SK-N-SH (cell line): ENCODE results near the gene SHC3. TPM values are rescaled to one million over a fixed set of nuclear protein-coding genes. Genes with fewer than 3 reads are reported as not detected.
A peak's percentile ranks its signal among the peaks of the same experiment; 100 is the strongest.

Experiments used
- CTCF ChIA-PET: fragments of 300-600, 350-600 bp; formaldehyde crosslinking; extraction: SDS; loops from one replicate; lab custom pipeline; 2021; lab: Yijun Ruan, JAX
- POLR2A ChIA-PET: fragments of 350-600 bp; sonication (Branson Sonifier 250); formaldehyde crosslinking; extraction: SDS; loops from one replicate; lab custom pipeline; 2020; ENCODE audit warnings: antibody characterized with exemption, inconsistent platforms; lab: Yijun Ruan, JAX
- DNase-seq: peaks from one replicate; pipeline ENCODE4 v3.0.0; 2012
- H2AFZ ChIP-seq: fragments of 200-600 bp; sonication (generic); 2 replicates; pipeline ENCODE4 v1.8.1; 2016; ENCODE audit warnings: antibody characterized with exemption, mild to moderate bottlenecking, low read depth
- H3F3A ChIP-seq: fragments of 200-600 bp; sonication (generic); replicated peaks from 2 replicates; pipeline ENCODE3; 2016; ENCODE audit warnings: antibody characterized with exemption, mild to moderate bottlenecking; ENCODE audit not compliant: insufficient read depth
- H3K27ac ChIP-seq, 2 experiments: fragments of 200-500 bp in 1 of 2; fragments of 200-600 bp in 1 of 2; sonication (Bioruptor generic) in 1 of 2; sonication (generic), shearing (Covaris generic) in 1 of 2; 2 replicates each; pipeline versions ENCODE4 v1.5.1 to v1.6.1; 2014 to 2016; ENCODE audit warnings: low read depth in 2 of 2, inconsistent platforms in 1 of 2, low read length in 1 of 2, mild to moderate bottlenecking in 1 of 2, mixed read lengths in 1 of 2
- H3K27me3 ChIP-seq: fragments of 200-600 bp; sonication (generic), shearing (Covaris generic); 2 replicates; pipeline ENCODE4 v1.6.1; 2016; ENCODE audit warnings: mixed run types; ENCODE audit not compliant: insufficient read depth
- H3K36me3 ChIP-seq, 2 experiments: fragments of 200-500 bp in 1 of 2; fragments of 200-600 bp in 1 of 2; sonication (Bioruptor generic) in 1 of 2; sonication (generic) in 1 of 2; replicated peaks in 1 of 2; 2 replicates each; pipeline versions ENCODE3 to v1.5.1; 2014 to 2016; ENCODE audit warnings: low read length in 1 of 2, mild to moderate bottlenecking in 1 of 2; ENCODE audit not compliant: insufficient read depth in 2 of 2, control insufficient read depth in 1 of 2
- H3K4me1 ChIP-seq, 2 experiments: fragments of 200-500 bp in 1 of 2; fragments of 200-600 bp in 1 of 2; sonication (Bioruptor generic) in 1 of 2; sonication (generic), shearing (Covaris generic) in 1 of 2; 2 replicates each; pipeline versions ENCODE4 v1.5.1 to v1.6.1; 2014 to 2016; ENCODE audit warnings: low read depth in 1 of 2, low read length in 1 of 2, mixed run types in 1 of 2; ENCODE audit not compliant: insufficient read depth in 2 of 2, control insufficient read depth in 1 of 2
- H3K4me2 ChIP-seq: fragments of 200-600 bp; sonication (generic), shearing (Covaris generic); 2 replicates; pipeline ENCODE4 v1.6.1; 2017; ENCODE audit warnings: mixed run types
- H3K4me3 ChIP-seq, 2 experiments: fragments of 200-500 bp in 1 of 2; fragments of 200-600 bp in 1 of 2; sonication (Bioruptor generic) in 1 of 2; sonication (generic), shearing (Covaris generic) in 1 of 2; 2 replicates each; pipeline versions ENCODE4 v1.5.1 to v1.8.1; 2014 to 2016; ENCODE audit warnings: low read depth in 2 of 2, inconsistent platforms in 1 of 2, low read length in 1 of 2, mild to moderate bottlenecking in 1 of 2, mixed read lengths in 1 of 2, moderate library complexity in 1 of 2
- H3K79me2 ChIP-seq: fragments of 200-600 bp; sonication (generic); 2 replicates; pipeline ENCODE4 v1.8.1; 2017; ENCODE audit warnings: mild to moderate bottlenecking; ENCODE audit not compliant: insufficient read depth
- H3K9ac ChIP-seq: fragments of 200-600 bp; sonication (generic); 2 replicates; pipeline ENCODE4 v1.6.1; 2017; ENCODE audit warnings: mixed run types
- H3K9me2 ChIP-seq: fragments of 200-600 bp; sonication (generic); 2 replicates; pipeline ENCODE4 v1.6.1; 2017; ENCODE audit warnings: mixed run types
- H3K9me3 ChIP-seq: fragments of 200-600 bp; sonication (generic); 2 replicates; pipeline ENCODE4 v1.6.1; 2017; ENCODE audit warnings: mixed run types, mild to moderate bottlenecking, moderate library complexity
- H4K20me1 ChIP-seq: fragments of 200-600 bp; sonication (generic); 2 replicates; pipeline ENCODE4 v1.6.1; 2017; ENCODE audit warnings: mild to moderate bottlenecking, mixed run types; ENCODE audit not compliant: insufficient read depth
- ELF1 ChIP-seq: IDR thresholded peaks from 2 replicates; pipeline ENCODE4 v1.4.0; 2012
- EP300 ChIP-seq, 2 experiments: IDR thresholded peaks; 2 replicates each; pipeline versions ENCODE4 v1.4.0 to v1.6.1; 2012; ENCODE audit warnings: borderline replicate concordance in 1 of 2, low read depth in 1 of 2, low read length in 1 of 2
- FOSL2 ChIP-seq: IDR thresholded peaks from 2 replicates; pipeline ENCODE4 v1.4.0; 2012; ENCODE audit warnings: low read depth, mild to moderate bottlenecking, moderate library complexity, borderline replicate concordance
- FOXJ3 ChIP-seq: sonication (generic); formaldehyde crosslinking; IDR thresholded peaks from 2 replicates; pipeline ENCODE4 v1.5.1; 2020; ENCODE audit warnings: mild to moderate bottlenecking, missing genetic modification reagents
- GATA2 ChIP-seq: sonication (generic); formaldehyde crosslinking; IDR thresholded peaks from 2 replicates; pipeline ENCODE4 v1.5.0; 2020; ENCODE audit warnings: mild to moderate bottlenecking, missing genetic modification reagents
- MXI1 ChIP-seq: IDR thresholded peaks from 2 replicates; pipeline ENCODE4 v1.6.1; 2012; ENCODE audit warnings: mild to moderate bottlenecking, low read depth, low read length, improper control_type of control experiment
- NFIC ChIP-seq: IDR thresholded peaks from 2 replicates; pipeline ENCODE4 v1.4.0; 2012; ENCODE audit warnings: borderline replicate concordance
- NRF1 ChIP-seq: IDR thresholded peaks from 2 replicates; pipeline ENCODE4 v1.6.1; 2012; ENCODE audit warnings: low read depth, mild to moderate bottlenecking, low read length
- RAD21 ChIP-seq: IDR thresholded peaks from 2 replicates; pipeline ENCODE4 v1.6.1; 2012; ENCODE audit warnings: mild to moderate bottlenecking, low read length
- SIN3A ChIP-seq: IDR thresholded peaks from 2 replicates; pipeline ENCODE4 v1.6.1; 2012; ENCODE audit warnings: low read depth, mild to moderate bottlenecking, low read length, moderate library complexity, borderline replicate concordance
- SMC3 ChIP-seq: IDR thresholded peaks from 2 replicates; pipeline ENCODE4 v1.6.1; 2012; ENCODE audit warnings: low read depth, low read length, improper control_type of control experiment
- TAF1 ChIP-seq: IDR thresholded peaks from 2 replicates; pipeline ENCODE4 v1.6.1; 2012; ENCODE audit warnings: low read depth, mild to moderate bottlenecking, low read length, moderate library complexity, borderline replicate concordance
- TCF12 ChIP-seq: IDR thresholded peaks from 2 replicates; pipeline ENCODE4 v1.4.0; 2012
- WGBS: methylation state at CpG from one replicate; pipeline ENCODE4 v1.1.6; 2017; ENCODE audit warnings: low lambda C conversion rate; 5-methylcytosine and 5-hydroxymethylcytosine counted together
- polyA plus RNA-seq, 3 experiments: library from polyadenylated mRNA; depleted of rRNA; stranded (reverse); fragments of >200 nt; gene quantifications; 2 replicates each; pipeline ENCODE4 v1.2.3, GENCODE V29; 2012
- TF ChIP-seq, protein P1 (sequence below): fragments of 200-600 bp; sonication (generic); IDR thresholded peaks from 2 replicates; pipeline ENCODE4 v1.6.1; 2017; ENCODE audit warnings: antibody characterized with exemption, mild to moderate bottlenecking, moderate library complexity
- TF ChIP-seq, protein P2 (sequence below): IDR thresholded peaks from 2 replicates; pipeline ENCODE4; 2012
- TF ChIP-seq, protein P3 (sequence below): IDR thresholded peaks from 2 replicates; pipeline ENCODE4 v1.4.0; 2012; ENCODE audit warnings: low read depth
- TF ChIP-seq, protein P4 (sequence below): IDR thresholded peaks from 2 replicates; pipeline ENCODE4 v1.6.1; 2012; ENCODE audit warnings: mild to moderate bottlenecking, low read depth, low read length, moderate library complexity
- TF ChIP-seq, protein P5 (sequence below): fragments of 150-350 bp; IDR thresholded peaks from 2 replicates; pipeline ENCODE4 v1.6.1; 2016; ENCODE audit warnings: mild to moderate bottlenecking, low read depth, low read length

Gene SHC3
- polyA plus RNA-seq, 1 of the 3 experiments (the other 2 are of a cell fraction): 3.2 TPM

DNA sequence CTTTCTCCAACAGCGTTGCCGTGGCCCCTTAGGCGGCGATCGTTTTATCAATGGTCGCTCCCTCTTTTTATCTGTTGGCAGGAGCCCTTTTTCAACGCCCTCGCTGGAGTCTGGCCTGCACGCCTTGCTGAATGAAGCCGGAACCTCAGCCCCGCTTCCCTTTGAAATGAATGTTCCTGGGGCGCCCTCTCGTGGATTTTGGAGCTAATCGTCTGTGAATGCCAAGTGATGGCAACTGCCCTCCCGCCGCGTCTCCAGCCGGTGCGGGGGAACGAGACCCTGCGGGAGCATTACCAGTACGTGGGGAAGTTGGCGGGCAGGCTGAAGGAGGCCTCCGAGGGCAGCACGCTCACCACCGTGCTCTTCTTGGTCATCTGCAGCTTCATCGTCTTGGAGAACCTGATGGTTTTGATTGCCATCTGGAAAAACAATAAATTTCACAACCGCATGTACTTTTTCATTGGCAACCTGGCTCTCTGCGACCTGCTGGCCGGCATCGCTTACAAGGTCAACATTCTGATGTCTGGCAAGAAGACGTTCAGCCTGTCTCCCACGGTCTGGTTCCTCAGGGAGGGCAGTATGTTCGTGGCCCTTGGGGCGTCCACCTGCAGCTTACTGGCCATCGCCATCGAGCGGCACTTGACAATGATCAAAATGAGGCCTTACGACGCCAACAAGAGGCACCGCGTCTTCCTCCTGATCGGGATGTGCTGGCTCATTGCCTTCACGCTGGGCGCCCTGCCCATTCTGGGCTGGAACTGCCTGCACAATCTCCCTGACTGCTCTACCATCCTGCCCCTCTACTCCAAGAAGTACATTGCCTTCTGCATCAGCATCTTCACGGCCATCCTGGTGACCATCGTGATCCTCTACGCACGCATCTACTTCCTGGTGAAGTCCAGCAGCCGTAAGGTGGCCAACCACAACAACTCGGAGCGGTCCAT lies 177.4 kb downstream of the SHC3 start:
- POLR2A ChIA-PET: interaction anchor here (0.6 kb wide), 1 partner anchor 857 kb away, joined by 3 read pairs; no protein-coding TSS in a partner anchor
- WGBS: 53% methylated on average over 35 of the region's 52 CpGs
- peak; percentile 86 for DNase-seq
- H3K9me3 ChIP-seq: no peaks in the 10 kb centered on the region
- H3K79me2 ChIP-seq: peaks cover 3% of the 10 kb centered on the region; the same call in 1 of the 2 replicates
- CTCF ChIA-PET: interaction anchor here (0.6 to 2.1 kb wide), 39 partner anchors 9 to 1663 kb away, joined by 3 to 16 read pairs (median 4); partner anchors contain the start of gene S1PR3
- no peaks in the 10 kb centered on the region for H3K27me3 ChIP-seq
- H3K27ac ChIP-seq: peak overlapping the region; percentile 37 to 92
- TF ChIP-seq, protein P1, sequence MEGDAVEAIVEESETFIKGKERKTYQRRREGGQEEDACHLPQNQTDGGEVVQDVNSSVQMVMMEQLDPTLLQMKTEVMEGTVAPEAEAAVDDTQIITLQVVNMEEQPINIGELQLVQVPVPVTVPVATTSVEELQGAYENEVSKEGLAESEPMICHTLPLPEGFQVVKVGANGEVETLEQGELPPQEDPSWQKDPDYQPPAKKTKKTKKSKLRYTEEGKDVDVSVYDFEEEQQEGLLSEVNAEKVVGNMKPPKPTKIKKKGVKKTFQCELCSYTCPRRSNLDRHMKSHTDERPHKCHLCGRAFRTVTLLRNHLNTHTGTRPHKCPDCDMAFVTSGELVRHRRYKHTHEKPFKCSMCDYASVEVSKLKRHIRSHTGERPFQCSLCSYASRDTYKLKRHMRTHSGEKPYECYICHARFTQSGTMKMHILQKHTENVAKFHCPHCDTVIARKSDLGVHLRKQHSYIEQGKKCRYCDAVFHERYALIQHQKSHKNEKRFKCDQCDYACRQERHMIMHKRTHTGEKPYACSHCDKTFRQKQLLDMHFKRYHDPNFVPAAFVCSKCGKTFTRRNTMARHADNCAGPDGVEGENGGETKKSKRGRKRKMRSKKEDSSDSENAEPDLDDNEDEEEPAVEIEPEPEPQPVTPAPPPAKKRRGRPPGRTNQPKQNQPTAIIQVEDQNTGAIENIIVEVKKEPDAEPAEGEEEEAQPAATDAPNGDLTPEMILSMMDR: peak; percentile 76
- TF ChIP-seq MXI1 (peak; percentile 60; the same call in 1 of the 2 replicates), GATA2 (CRISPR knock-in tag) (peak; percentile 47; the same call in 1 of the 2 replicates), SIN3A (no peak), TCF12 (no peak), ELF1 (0 out of 2 replicates have a peak, but pooled peaks have one; percentile 15), FOXJ3 (0 out of 2 replicates have a peak, but pooled peaks have one; percentile 29), RAD21 (peak; percentile 95), NFIC (peak; percentile 32; the same call in 1 of the 2 replicates), SMC3 (peak; percentile 96), TAF1 (no peak), FOSL2 (no peak), EP300 (IDR thresholded peaks at IDR 0.05; ENCODE audit: borderline replicate concordance in 1 of 2, low read depth in 1 of 2, low read length in 1 of 2) (peak in 1 of 2 experiments; percentile 54; a peak in 1 of 4 replicates), NRF1 (no peak)
- TF ChIP-seq, protein P2, sequence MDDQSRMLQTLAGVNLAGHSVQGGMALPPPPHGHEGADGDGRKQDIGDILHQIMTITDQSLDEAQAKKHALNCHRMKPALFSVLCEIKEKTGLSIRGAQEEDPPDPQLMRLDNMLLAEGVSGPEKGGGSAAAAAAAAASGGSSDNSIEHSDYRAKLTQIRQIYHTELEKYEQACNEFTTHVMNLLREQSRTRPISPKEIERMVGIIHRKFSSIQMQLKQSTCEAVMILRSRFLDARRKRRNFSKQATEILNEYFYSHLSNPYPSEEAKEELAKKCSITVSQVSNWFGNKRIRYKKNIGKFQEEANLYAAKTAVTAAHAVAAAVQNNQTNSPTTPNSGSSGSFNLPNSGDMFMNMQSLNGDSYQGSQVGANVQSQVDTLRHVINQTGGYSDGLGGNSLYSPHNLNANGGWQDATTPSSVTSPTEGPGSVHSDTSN: no peak
- TF ChIP-seq, protein P3, sequence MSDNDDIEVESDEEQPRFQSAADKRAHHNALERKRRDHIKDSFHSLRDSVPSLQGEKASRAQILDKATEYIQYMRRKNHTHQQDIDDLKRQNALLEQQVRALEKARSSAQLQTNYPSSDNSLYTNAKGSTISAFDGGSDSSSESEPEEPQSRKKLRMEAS: peak; percentile 70; the same call in 1 of the 2 replicates
- TF ChIP-seq, protein P4, sequence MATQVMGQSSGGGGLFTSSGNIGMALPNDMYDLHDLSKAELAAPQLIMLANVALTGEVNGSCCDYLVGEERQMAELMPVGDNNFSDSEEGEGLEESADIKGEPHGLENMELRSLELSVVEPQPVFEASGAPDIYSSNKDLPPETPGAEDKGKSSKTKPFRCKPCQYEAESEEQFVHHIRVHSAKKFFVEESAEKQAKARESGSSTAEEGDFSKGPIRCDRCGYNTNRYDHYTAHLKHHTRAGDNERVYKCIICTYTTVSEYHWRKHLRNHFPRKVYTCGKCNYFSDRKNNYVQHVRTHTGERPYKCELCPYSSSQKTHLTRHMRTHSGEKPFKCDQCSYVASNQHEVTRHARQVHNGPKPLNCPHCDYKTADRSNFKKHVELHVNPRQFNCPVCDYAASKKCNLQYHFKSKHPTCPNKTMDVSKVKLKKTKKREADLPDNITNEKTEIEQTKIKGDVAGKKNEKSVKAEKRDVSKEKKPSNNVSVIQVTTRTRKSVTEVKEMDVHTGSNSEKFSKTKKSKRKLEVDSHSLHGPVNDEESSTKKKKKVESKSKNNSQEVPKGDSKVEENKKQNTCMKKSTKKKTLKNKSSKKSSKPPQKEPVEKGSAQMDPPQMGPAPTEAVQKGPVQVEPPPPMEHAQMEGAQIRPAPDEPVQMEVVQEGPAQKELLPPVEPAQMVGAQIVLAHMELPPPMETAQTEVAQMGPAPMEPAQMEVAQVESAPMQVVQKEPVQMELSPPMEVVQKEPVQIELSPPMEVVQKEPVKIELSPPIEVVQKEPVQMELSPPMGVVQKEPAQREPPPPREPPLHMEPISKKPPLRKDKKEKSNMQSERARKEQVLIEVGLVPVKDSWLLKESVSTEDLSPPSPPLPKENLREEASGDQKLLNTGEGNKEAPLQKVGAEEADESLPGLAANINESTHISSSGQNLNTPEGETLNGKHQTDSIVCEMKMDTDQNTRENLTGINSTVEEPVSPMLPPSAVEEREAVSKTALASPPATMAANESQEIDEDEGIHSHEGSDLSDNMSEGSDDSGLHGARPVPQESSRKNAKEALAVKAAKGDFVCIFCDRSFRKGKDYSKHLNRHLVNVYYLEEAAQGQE: no peak
- TF ChIP-seq, protein P5, sequence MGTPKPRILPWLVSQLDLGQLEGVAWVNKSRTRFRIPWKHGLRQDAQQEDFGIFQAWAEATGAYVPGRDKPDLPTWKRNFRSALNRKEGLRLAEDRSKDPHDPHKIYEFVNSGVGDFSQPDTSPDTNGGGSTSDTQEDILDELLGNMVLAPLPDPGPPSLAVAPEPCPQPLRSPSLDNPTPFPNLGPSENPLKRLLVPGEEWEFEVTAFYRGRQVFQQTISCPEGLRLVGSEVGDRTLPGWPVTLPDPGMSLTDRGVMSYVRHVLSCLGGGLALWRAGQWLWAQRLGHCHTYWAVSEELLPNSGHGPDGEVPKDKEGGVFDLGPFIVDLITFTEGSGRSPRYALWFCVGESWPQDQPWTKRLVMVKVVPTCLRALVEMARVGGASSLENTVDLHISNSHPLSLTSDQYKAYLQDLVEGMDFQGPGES: no peak
- TF ChIP-seq, all 33 proteins: peak for 10
- Histone ChIP-seq H3K4me2 (peak overlapping the region; percentile 39), H3F3A (peaks cover 3% of the 10 kb centered on the region), H3K4me3 (peak overlapping the region in 1 of 2 experiments; percentile 19; a peak in 2 of 4 replicates), H3K9ac (no peak overlapping the region), H3K36me3 (peaks cover 3 to 13% of the 10 kb centered on the region in 2 experiments), H2AFZ (no peak overlapping the region), H3K9me2 (no peaks in the 10 kb centered on the region), H3K4me1 (peaks cover 23 to 50% of the 10 kb centered on the region in 2 experiments), H4K20me1 (no peaks in the 10 kb centered on the region)
